ENCODE results near the gene PNMA6E.

PNMA6E gene

GRCh38 chrX:153348421-153348820, 52.7 kb downstream of the PNMA6E start:
- POLR2A ChIA-PET, result no interaction called here
- TF ChIP-seq ELF4 (IDR thresholded peaks at IDR 0.05), result no peak
- TF ChIP-seq FOXK2 (IDR thresholded peaks at IDR 0.05), result no peak
- no peak for TF ChIP-seq ZNF384 (IDR thresholded peaks at IDR 0.05)
- TF ChIP-seq FOXM1 (IDR thresholded peaks at IDR 0.05; ENCODE audit: borderline replicate concordance), result no peak
- no peak for TF ChIP-seq HDGF (IDR thresholded peaks at IDR 0.05; ENCODE audit: borderline replicate concordance)
- TF ChIP-seq SP1 (IDR thresholded peaks at IDR 0.05), result no peak
- CTCF ChIA-PET, result no interaction called here
- no peak for DNase-seq (ENCODE audit: extremely low spot score)

DNA sequence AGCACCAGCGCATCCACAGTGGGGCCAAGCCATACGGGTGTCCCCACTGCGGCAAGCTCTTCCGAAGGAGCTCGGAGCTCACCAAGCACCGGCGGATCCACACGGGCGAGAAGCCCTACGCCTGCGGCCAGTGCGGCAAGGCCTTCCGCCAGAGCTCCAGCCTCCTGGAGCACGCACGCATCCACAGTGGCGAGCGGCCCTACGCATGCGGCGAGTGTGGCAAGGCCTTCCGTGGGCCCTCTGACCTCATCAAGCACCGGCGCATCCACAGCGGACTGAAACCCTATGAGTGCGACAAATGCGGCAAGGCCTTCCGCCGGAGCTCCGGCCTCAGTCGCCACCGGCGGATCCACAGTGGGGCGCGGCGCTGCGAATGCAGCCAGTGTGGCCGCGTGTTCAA, 53.6 kb downstream of the PNMA6E start:
- CTCF ChIA-PET, result no interaction called here

More for the DNA sequence above, 53.6 kb downstream of the PNMA6E start:
- POLR2A ChIA-PET, result no interaction called here
- TF ChIP-seq FOXA1 (IDR thresholded peaks at IDR 0.05) (no peak), LEF1 (IDR thresholded peaks at IDR 0.05; ENCODE audit: borderline replicate concordance) (no peak), PKNOX1 (IDR thresholded peaks at IDR 0.05) (no peak), ELF4 (IDR thresholded peaks at IDR 0.05) (no peak), SP1 (IDR thresholded peaks at IDR 0.05) (no peak), L3MBTL2 (conservative IDR thresholded peaks at IDR 0.05) (no peak), CTBP1 (IDR thresholded peaks at IDR 0.05; ENCODE audit: borderline replicate concordance) (no peak), TARDBP (IDR thresholded peaks at IDR 0.05) (no peak), NFRKB (IDR thresholded peaks at IDR 0.05) (no peak), HDGF (IDR thresholded peaks at IDR 0.05; ENCODE audit: borderline replicate concordance) (no peak), BHLHE40 (IDR thresholded peaks at IDR 0.05; ENCODE audit: borderline replicate concordance) (no peak), SUZ12 (IDR thresholded peaks at IDR 0.05) (no peak), FOXK2 (IDR thresholded peaks at IDR 0.05) (no peak), ZNF384 (IDR thresholded peaks at IDR 0.05) (no peak), FOXM1 (IDR thresholded peaks at IDR 0.05; ENCODE audit: borderline replicate concordance) (no peak), ARNT (IDR thresholded peaks at IDR 0.05) (no peak)
- DNase-seq (ENCODE audit: extremely low spot score), result no peak
